ENCODE data around the gene CARD11.
A peak's percentile ranks its signal among the peaks of the same experiment; 100 is the strongest.

The CARD11 gene

DNA sequence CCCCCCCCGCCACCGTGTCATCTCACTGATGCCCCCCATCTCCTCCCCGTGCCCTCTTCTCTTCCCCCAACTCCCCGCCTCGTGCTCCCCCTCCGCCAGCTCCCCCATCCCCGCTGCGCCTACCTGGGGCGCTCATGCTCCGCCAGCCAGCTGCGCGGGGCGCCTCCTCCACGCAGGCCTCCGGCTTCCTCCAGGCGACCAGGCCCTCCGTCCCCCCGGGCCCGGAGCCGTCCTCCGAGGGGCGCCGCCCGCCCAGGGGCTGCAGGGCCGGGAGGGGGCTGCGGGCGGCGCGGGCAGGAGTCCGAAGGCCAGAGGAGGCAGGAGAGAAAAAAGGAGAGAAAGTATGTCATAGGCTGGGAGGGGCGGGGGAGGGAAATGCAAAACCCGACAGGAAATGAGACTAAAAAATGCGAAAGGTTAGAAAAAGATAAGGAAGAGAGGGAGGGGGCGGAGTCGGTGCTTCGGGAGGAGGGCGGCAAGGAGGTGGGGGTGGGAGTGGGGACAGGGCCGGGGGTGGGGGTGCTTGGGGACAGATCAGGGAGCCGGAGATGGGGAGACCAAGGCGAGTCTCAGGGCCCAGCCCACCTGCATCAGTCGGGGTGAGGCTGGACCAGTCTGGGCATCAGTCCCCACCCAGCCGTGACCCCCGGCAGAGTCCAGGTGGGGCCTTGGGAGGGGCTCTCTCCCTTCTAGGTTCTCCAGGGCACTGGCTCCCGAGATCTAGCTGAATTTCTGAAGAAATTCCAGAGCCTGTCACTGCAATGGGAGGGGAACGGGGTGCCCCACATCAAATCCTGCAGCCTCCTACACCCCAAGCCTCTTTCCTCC, at the start of gene CARD11:
Gene CARD11 (minus strand): TSS at position 324 of the 828 bp plus-strand sequence. CDS start 85,361 bp downstream, outside the sequence.
- peak; percentile 42 for DNase-seq

DNA sequence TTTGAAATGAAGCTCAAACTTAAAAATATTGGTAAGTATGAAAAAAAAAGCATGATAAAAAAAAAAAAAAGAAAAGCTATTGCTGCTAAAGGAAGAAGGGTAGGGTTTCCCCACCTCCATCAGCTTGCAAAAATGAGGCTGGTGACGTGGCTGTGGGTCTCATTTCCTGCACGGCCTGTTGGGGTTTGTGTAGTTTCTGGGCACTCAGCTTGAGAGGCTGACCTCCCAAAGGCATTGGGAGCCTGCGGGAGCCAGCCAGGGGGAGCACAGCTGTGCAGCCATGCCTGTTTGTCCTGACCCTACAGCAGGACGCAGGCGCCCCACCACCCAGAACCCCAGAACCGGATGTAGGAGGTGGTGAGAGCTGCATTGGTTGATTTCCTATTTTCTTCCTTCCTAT, 48.8 kb upstream of the CARD11 start:
- peak; percentile 72 for DNase-seq

DNA sequence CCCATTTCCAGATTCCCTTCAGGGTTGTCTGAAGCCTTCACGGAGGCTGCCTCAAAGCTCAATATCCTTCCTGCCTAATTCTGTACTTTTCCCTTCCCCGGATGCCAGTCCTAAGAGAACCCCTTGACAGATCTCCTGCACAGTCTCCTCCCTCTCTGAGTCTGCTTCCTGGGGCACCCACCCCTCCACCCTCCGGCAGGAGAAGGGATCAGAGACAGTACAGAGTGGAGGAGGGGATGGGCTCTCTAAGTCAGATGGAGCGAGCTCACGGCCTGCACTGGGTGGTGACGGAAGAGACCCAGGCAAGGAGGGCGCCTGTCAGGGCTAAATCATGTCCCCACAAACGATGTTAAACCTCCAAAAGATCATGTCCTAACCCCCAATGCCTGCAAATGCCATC, 48.0 kb upstream of the CARD11 start:
- DNase-seq, result no peak

DNA sequence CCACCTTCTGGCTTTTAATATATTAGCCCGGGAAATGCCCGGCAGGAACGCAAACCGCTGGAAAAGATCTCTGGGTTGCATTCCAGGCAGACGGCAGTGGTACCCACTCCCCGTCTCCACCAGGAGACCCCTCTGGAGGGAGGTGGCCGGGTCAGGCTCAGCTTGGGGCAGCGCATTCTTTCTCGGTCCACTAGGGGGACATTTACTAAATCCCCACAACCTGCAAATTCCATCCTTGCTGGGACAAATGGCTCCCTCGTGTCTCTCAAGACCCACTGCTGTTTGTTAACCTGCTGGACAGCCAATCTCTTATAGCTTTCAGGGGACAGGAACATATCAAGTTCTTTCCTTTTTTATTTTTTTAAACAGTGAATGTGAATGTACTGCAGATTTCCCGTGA, 45.8 kb upstream of the CARD11 start:
- no peak for DNase-seq

DNA sequence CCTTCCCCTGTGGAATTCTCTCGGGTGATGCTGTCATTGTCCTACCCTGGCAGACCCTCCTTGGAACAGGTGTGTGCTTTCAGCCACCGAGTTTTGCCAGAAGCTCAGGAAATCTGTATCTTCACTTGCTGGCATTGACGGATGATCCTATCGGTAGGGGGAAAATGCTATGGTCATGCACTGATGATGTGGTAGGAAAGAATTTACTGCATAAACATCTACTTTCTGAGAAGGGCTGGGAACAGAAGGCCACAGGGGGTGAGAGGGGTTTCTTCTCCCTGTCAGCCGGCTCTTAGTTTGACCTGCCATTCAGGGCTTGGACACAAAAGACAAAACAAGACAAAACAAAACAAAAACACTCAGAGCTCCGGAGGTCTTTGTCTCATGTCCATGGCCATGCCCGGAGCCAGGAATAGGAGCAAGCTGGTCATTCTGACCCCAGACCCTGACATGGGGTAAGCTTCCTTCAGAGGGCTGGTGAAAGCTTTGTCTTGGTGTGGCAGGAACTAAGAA, 43.6 kb upstream of the CARD11 start:
- DNase-seq, result no peak

DNA sequence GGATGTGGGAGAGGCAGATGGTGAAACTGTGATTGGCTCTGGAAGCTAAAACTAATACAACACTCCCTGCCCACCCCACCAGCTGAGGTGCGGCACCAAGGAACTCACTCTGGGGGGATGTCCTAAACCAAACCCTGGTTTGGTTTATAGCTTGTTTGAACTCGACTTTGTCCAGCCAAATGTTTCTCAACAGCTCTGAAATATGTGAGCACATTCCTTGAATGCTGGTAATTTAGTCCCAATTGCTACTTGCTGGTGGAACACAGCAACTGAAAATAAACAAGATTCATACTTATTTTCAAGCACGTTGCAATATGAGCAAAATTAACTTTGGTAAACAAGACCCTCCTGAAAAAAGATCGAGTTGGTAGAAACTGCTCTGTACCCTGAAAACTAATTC, 39.7 kb upstream of the CARD11 start:
- no peak for DNase-seq

DNA sequence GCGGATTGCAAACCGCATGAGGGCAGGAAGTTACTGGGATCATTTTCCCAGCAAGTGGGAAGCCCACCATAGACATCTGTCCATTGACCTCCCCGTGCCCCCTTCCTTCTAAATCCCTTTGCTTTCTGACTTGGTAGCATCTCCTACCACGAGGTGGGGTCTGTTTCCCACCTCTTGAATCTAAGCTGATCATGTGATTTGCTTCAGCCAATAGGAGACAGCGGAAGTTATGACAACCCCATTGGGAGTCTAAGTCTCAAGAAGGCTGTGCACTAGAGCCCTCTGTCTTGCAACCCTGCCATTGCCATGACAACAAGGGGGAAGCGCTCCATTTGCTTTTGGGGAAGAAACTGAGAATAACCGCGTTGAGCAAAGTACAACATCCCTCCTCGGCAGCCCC, 39.2 kb upstream of the CARD11 start:
- DNase-seq, result no peak

DNA sequence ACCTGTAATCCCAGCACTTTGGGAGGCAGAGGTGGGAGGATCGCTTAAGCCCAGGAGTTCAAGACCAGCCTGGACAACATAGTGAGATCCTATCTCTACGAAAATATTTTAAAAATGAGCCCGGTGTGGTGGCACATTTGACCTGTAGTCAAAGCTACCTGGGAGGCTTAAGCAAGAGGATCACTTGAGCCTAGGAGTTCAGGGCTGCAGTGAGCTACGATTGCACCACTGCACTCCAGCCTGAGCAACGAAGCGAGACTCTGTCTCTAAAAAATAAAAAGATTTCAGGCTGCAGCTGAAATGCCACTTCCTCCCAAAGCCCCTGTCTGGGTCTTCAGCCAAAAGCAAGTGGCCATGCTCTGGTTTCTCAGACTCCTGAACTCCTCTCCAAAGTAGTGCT, 38.7 kb upstream of the CARD11 start:
- no peak for DNase-seq

DNA sequence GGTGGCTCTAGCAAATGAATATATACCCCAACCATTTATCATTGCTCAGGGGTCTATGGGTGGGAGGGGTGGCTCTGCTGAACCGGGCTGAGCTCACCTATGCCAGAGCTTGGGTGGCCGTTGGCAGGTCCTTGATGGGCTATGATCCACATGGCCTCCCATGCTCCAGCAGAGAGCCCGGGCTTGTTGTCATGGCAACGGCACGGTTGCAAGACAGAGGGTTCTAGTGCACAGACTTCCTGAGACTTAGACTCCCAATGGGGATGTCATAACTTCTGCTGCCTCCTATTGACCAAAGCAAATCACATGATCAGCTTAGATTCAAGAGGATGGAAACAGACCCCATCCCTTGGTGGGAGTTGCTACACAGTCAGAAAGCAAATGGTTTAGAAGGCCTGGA, 36.4 kb upstream of the CARD11 start:
- DNase-seq, result no peak

DNA sequence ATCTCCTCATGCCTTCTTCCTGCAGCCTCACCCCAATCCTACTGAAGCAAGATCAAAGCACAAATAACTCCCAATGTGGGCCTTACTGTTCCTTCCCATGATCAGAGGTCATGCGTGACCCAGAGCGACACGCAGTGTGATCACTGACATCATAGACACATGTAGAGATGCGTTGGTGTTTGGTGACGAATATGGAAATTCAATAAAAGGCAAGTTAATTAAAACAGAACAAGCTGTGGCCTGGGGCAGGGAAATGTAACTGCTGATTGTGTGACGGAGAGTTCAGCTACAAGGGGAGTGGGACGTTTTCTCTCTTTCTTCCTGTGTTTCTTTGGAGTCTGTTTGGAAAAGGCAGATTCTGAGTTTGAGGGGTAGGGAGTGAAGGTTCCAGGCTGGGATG, 34.8 kb upstream of the CARD11 start:
- DNase-seq, result no peak

DNA sequence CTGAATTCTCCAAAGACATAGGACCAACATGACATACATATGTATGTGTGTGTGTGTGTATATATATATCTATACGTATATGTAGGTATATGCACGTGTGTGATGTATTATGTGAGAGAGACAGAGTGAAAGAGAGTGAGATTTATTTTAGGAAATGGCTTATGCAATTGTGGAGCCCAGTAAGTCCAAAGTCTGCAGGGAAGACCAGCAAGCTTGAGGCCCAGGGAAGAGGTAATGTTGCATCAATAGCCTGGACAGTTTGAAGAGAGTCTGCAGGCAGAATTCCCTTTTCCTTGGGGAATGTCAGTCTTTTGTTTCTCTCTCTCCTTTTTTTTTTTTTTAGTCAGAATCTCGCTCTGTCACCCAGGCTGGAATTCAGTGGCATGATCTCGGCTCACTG, 33.0 kb upstream of the CARD11 start:
- no peak for DNase-seq

DNA sequence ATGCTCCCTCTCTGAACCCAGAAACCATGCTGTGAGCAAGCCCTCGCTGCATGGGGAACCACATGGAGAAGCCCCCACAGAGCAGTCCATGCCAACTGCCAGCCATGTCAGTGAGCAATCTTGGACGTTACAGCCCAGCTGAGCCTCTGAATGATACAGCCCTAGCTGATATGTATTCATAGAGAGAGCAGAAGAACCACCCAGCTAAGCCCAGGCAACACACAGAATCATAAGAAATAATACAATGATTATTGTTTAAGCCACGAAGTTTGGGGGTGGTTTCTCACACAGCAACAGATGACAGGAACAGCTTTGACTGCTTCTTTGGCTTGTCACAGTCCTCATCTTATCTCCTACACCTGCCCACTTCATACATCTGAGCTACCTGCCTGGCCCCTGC, 32.5 kb upstream of the CARD11 start:
- DNase-seq, result no peak

DNA sequence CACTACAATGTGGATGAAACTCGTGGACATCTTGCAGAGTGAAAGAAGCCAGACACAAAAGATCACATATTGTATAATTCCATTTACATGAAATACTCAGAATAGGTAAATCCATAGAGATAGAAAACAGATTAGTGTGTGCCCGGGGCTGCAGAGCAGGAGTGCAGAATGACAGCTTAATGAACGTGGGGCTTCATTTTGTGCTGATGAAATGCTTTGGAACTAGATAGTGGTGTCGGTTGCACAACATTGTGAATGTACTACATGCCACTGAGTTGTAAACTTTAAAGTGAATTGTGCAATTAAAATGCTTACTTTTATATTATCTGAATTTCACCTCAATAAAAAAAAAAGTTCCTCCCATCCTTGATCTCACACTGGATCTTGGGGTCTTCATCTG, 31.8 kb upstream of the CARD11 start:
- no peak for DNase-seq

DNA sequence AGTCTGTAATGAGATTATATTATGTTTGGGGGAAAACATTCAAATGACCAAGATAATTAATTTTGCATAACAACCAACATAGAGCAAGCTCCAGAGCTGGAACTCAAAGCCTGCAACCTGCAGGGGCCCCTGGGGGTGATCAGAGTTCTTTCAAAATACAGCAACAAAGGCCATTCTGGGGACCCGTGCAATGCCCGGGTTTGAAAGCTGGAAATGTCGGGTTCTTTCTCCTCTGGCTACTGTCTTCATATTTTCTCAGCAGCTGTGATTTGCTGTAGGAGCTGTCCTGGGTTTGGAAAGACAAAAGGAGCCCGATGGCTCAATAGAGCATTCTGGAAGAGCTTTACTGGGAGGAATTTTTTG, 30.8 kb upstream of the CARD11 start:
- no peak for DNase-seq

DNA sequence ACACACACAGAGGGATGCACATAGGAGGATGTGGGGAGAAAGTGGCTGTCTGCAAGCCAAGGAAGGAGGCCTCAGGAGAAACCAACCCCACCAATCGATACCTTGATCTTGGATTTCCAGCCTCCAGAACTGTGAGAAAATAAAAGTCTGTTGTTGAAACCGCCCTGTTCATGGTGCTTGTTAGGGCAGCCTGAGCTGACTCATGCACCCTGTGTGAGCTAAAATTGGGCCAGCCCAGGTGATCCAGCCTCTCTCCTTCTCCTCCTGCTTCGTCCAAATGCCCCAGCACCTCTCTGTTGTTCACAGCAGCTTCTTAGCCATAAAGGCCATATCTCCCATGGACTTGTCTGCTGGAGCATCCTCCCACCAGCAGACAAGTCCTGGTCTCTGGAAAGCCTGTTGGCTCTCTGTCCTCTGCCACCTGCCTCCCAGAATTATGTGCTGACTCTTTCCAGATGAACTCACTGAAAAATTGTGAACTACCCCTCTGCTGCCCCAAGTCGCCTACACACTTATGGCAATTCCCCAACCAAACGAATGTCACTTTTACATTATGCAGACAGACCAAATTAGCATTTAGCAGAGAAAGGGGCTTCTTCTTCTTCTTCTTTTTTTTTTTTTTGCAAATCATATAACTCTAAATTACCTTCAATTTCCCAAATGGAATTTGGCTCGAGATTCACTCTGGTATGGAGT, 30.2 kb upstream of the CARD11 start:
- no peak for DNase-seq

DNA sequence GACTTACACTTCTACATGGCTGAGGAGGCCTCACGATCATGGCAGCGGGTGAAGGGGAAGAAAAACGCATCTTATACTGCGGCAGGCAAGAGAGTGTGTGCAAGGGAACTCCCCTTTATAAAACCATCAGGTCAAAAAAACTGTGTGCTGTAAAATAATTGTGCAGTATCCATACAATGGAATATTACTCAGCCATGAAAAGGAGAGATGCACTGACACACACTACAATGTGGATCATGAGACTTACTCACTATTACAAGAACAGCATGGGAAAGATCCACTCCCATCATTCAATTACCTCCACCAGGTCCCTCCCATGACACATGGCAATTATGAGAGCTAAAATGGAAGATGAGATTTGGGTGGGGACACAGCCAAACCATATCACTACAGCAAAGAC, 27.2 kb upstream of the CARD11 start:
- no peak for DNase-seq

DNA sequence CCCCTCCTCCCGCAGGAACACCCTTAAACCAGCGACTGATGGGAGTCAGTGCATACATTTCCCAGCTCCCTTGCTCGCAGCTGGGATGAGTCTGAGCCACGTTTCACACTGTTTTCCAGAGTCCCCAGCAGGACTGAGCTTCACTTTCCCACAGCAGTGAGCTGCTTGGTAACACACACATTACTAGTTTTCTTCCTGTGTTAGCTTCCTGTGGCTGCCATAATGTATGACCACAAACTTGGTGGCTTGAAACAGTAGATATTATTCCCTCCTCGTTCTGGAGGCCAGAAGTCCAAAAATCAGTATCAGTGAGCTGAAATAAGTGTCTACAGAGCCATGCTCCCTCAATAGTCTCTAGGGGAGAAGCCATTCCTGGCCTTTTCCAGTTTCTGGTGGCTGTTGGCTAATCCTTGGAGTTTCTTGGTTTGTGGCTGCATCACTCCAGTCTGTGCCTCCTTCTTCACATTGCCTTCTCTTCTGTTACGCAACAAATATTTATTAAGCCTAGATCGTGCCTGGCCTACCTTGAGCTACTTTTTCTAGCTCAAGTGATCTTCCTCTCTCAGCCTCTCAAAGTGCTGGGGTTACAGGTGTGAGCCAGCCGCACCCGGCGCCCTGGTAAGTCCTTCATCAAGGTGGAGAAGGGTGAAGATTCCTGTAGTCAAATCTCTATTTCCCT, 26.2 kb upstream of the CARD11 start:
- no peak for DNase-seq

DNA sequence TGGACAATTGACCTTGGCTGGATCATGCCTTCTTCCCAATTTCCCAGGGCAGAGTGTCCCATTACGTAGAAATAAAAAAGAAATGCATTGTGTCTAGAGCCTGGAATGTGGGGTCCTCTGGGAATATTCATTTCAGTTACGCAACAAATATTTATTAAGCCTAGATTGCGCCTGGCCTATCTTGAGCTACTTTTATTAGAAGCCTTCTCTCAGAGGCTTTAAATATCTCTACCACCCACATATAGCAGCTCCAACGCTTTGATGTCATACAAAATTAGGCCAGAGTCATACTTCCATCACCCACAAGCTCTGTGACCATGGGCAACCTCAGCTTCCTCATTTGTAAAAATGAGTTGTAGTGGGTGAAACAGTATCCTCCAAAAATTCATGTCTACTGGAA, 24.9 kb upstream of the CARD11 start:
- DNase-seq, result no peak

DNA sequence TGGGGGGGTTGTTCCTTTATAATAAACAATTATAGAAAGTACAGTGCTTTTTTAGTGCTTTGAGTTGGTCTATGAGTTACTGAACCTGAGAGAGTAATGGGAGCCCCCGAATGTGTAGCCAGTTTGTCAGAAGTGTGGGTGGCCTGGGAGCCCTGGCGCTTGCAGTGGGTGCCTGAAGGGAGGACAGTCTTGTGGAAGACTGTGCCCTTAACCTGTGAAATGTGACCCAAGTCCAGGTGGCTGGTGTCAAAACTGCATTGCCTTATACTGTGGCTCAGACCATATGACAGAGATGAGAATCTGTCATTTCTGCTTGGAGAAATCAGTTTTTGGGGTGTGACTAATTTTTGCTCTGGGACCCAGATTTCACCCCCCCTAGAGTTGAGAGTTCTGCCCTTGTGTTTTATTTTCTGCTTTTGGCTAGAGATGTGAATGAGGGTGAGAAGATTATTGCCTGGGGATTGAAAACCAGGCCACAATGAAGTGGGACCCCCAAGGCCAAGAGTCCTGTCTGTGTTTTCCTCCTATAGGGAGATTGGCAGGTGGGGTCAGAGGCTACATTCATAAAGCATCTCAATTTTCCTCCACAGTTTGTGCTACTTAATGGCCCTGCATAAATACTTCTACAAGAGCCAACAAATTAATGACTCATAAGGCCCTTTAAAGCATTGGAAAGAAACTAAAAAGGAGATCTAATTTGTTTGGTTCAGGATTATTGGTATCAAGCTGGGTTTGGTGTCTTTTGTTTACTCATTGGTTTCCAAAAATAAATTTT, 24.1 kb upstream of the CARD11 start:
- peak; percentile 7 for DNase-seq

DNA sequence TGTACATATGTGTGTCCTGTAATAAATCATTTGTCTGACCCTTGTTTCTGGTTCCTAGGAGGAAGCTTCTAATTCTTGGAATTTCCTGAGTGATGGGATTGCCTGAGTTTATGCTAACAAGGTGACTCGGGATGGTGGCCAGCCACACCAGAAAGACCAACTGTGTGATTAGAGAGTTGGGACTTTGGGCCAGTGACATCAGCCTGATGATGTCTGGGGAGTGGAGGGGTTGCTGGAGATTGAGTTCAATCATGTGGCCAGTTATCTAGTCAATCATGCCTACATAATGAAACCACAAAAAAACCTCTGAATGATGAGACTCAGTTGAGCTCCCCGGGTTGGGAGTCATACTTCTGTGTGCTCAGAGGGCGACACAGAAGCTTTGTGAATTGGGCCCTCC, 23.5 kb upstream of the CARD11 start:
- DNase-seq, result peak; percentile 26

DNA sequence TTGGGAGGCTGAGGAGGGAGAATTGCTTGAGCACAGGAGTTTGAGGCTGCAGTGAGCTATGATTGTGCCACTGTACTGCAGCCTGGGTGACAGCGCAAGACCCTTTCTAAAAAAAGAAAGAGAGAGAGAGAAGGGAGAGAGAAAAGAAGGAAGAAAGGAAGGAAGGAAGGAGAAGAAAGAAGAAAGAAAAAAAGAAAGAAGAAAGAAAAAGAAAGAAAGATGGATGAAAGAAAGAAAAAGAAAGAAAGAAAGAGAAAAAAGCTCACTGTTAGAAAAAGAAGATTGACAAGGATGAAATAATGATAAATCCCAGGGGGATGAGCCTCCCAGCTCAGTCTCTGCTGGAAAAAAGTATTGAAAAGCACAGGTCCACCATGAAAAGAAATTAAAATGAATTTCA, 22.8 kb upstream of the CARD11 start:
- DNase-seq, result no peak

DNA sequence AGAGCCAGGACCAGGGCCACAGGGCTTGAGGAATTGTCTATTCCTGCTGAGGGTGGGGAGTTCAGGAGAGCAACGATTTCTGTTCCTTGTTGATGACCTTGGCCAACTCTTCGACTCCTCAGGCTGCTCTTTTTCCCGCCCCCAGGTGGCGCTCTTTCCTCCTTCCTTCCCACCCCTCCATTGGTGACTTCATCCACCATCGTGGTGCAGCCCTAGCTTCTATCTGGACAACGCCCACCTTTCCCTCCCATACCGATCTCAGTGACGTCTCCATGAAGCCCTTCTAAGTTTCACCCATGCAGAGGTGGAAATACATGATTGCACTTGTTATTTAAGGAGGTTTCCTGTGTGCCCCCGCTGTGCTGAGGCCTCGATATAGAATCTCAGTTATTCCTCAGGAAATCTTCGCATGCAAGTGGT, 22.1 kb upstream of the CARD11 start:
- peak; percentile 68 for DNase-seq

DNA sequence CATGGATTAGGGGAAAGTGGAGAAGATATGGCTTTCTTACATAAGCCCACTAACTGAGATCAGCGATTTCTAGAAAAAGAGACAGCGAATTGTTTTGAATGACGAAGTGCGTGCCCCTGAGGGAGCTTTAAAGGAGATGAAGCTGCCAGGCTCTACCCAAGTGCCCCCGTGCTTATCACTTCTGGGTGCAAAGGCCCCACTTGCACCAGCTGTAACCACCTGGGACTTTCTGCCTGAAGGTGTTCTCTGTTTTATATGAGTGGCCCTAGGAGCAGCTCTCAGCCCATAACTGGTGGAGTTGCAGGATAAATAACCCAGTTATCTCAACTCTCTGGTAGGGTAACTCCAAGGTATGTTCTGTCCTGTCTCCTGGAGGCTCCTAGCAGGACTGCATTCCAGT, 20.4 kb upstream of the CARD11 start:
- no peak for DNase-seq

All from stimulated activated CD4-positive, alpha-beta T cell treated with anti-CD3 and anti-CD28 coated beads, Interleukin-1b, Interleukin-23, amount 100 ng/mL, for 48 hours (primary cell).